ENCODE measurements around the gene CDH4.

CDH4 gene

DNA sequence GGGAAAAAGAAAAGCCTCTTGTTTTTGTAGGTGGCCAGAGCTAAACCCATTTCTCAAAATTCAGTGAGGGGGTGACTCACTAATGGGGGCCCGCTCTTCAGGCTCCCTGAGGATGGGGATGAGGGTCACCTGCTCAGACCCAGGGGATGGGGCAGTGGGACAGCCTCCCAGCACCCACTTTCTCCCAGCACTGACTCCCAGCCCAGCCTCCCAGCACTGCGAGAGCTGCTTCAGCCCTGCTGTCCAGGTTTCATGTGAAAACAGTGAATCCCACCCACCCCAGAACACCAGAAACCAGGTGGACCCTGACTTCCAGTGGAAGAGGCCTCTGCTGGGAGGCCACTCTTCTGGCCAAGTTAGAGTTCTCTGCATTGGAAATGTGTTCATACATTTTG lies 362.6 kb downstream of the CDH4 start:
- no peak for DNase-seq

DNA sequence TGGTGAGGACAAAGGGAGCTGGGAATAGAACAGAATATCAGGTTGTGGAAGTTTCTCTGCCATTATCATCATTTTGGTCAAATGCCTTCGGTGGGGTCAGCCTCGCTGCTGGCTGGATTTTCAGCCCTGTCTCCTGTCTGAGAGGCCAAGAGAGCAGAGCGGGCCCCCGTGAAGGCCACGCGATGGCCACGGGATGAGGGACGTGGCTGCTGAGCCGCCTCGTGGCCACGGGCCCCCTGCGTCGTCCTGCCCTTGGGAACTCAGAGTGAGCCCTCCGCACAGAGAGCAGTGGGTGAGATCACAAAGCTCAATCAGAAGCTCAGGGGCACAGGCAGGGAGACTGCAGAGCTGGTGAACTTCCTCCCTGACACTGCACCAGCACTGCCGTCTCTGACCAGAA lies 363.7 kb downstream of the CDH4 start:
- DNase-seq: no peak

DNA sequence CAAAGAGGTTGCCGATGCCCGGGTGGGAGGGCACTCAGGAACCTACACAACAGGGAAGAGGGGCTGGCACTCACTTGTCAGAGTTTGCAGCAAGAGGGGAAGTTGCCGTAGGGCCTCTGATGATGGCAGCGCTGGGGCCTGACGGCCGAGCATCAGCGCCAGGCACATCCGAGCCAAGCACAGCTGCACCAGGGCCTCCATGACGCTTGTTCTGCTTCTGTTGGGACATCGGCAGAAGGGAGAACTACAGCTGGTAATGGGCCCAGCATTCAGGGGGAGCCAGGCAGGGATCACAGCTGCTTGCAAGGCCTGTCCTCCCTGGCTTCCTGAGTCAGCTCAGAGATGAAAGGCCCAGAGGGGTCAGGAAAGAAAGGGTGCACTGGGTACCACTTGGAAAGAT lies 367.7 kb downstream of the CDH4 start:
- DNase-seq: no peak

DNA sequence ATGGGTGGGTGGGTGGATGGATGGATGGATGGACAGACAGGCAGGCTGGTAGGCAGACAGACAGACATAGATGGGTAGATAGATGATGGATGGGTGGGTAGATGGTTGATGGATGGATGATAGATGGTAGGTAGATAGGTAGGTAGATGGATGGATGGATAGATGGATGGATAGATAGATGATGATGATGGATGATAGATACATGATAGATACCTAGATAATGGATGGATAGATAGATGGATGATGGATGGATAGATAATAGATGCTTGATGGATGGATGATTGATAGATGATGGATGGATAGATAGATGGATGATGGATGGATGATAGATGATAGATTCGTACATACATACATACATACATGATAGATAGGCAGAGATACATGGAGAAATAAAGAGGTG lies 368.1 kb downstream of the CDH4 start:
- DNase-seq: no peak

DNA sequence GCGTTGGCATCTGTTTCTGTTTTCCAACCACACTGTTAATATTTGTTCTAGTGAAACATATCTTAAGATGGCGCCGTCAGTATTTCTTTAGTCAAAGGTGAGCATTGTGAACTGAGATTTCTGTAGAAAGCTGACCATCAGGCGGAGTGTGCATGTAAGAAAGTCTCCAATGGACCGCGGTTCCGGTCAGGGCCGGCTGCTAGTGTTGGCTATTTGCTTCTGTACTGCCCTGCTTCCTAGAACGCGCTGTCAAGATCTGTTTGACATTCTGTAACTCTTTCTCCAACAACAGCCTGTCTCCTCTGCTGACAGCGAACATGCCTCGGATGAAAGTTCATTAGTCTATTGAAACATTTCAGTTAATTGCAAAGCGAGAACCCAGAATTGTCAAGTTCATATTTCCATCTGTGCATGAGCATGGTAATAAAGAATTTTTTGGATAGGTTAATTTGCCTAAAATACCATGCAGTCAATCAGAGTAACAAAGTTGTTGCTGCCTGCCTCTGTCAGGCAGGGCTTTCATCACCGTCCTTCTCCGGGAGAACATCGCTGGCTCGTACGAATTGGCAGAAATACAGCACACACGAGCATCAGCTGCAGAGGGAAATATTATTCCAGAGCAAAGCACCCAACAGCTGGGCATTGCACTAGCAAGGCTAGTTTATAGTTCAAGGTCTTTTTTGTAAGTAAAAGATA lies 369.1 kb downstream of the CDH4 start:
- no peak for DNase-seq

DNA sequence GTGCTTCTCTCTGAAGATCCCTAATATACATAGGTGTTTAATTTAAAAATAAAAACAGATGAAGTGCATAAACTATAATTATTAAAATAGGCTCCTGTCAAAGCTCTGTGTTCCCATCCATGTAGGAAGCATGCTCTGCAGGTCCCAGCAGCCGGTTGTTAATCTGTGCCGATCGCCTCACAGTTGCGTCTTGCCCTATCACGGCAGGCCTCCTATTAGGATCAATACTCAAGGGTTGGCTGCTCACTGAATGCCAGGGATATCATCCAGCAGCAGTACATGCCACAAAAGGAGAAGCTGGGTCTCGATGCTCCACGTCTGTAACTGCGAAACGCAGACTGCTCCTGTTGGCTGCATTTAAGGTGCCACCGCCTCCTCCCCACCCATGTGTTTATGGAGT lies 369.8 kb downstream of the CDH4 start:
- DNase-seq: no peak

DNA sequence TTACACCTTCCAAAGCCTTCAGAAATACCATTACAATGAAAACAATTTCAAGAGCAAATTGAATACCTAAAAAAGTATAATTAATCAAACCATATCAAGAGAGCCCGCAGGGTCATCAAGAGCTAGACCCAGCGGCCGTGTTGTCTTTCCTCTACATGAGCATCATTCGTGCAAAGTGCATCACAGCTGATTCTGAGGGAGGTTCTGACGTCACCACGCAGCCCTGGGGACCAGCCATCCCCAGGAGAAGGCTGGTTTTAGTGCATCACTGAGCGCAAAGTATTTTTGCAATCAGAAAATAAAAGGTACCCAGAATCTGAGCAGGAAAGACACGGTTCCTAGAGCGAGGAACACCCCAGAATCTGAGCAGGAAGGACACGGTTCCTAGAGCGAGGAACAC lies 371.4 kb downstream of the CDH4 start:
- DNase-seq: no peak

DNA sequence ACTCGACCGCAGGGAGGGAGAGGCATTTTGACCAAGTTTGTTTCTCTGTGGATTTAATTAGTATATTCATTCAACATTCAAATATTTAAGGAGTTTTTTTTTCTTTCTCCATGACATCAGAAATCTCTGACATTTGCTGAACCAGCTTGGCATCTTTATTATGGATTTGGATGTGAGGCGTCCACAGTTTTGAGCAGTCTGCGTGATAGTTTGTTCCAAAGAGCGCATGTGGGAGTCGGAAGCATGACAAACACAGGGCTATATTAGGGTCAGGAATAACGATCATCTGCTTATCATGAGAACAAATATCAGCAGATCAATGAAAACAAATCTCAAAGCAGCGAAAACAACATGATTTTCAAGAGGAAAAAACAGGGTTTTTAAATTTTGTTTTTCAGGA lies 373.2 kb downstream of the CDH4 start:
- DNase-seq: no peak

DNA sequence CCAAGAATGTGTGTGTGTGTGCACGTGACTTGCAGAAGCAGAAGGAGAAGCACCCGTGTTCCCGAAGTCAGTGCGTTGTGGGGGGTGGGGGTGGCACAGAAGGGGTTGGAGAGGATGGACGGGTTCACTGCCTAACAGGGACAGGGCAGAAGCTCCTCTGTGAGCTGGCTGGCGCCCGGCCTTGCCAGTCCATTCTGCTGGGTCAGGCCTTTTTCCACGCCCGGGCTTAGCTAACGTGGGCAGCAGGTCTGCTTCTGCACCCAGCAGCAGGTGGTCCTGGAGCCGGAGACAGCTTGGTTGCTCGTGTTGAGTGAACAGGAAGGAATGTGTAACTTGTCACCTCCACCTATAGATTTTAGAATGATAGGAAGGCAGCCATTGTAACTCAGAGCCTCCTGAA lies 374.4 kb downstream of the CDH4 start:
- no peak for DNase-seq

DNA sequence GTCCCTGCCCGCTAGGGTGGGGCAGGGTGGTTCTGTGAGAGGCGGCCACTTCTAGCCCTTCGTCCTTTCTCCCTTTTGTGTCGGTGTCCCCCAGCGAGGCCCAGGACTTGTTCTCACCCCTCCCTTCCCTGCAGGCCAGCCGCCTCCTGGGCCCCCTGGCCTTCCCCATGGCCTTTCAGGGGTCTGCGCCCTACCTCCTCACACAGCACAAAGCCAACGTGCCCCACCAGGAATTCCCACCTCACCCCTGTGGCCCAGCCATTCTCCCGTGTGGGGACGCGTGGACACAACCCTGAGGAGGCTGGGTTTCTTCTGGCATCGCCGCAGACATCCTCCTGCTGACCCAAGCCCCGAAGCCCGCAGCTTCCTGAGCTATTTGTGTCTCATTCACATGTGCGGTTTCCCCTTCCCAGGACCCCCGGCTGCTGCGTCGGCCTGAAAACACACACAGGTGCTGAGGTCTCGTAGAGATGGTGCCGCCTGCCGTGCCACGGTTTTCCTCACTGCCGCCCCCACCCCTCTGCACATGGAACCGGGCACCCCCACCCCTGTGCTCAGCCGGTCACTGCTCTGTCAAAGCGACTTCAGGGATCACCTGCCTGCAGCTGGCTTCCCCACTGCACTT lies 375.8 kb downstream of the CDH4 start:
- no peak for DNase-seq

DNA sequence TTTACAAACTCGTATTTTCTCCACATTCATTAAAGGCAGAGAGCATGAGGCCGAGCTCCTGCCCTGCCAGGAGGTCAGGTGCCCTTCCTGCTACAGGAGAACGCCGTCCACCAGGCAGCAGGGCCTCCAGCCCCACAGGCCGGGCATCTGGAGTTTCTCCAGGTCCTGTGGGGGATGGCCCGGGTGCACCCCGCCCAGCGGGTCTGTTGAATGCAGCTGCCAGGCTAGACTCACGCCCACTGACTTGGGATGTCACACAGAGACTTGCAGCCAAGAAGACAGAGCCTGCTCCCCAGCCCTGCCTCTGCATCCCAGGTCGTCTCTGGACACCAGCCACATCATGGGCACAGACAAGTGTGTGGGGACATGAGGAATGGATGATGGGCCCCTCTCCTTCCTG lies 376.4 kb downstream of the CDH4 start:
- no peak for DNase-seq

DNA sequence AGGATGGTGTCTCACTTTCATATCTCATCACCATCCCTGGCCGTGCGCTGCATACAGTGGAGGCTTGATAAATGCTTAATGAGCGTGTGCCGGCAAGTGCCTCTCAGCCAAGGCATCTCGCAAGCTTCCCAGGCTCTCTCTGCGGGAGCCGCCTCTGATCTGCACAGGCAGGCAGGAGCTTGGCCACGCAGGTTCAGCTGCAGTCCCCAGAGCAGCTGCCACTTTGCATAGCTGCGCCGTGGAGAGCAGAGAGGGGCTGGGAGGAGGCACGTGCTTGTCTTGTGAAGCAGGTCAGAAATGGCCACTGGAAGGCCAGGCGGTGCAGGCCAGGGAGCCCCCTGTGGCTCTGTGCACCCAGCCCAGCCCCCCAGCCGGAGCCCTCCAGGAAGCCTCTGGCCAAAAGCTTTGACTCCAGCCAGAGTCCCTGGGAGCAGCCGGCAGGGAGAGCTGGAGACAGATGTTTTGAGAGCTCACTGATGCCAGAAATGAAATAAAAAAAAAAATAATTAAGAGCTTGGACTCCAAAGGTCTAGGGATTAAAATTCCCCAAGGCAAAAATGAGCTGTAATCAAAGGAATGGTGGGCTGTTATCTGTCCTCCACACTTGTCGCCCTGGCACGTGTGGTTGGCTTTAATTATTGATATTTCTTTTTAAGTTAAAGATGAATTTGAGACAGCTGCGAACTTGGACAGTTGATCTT lies 377.0 kb downstream of the CDH4 start:
- no peak for DNase-seq

DNA sequence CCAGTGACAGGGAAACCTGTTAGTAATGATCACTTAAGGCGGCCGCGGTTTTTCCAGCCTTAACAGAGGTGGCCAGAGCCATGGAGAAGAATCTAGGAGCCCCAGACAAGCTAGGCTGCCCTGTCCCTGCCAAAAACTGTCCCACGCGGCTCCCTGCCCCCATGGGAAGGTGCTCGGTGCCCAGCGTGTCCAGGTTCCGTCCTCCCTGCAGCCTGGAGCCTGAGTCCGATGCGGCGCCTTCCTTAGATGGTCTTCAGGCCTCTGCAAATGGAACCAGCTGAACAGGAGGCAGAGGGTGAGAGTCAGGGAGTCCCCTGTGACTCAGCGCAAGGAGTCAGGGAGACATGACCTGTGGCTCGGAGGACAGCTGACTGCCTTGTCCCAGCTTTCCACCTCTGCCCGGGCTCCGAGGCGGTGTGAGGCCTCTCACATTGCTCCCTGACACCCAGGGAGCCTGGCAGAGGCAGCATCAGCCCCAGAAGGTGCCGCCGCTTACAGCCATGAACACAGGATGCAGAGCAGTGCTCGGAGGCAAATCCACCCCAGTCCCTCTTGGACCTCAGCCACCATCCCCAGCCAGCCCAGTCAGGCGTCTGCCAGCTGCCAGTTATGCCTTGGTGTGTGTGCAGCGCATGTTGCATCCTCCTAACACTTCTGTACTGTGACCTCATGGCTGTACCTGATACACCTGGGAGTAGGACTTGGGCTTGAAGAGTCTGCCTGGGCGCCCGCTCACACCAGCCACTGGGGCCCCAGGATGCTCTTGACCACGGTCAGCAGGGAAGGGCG lies 377.7 kb downstream of the CDH4 start:
- DNase-seq: no peak

DNA sequence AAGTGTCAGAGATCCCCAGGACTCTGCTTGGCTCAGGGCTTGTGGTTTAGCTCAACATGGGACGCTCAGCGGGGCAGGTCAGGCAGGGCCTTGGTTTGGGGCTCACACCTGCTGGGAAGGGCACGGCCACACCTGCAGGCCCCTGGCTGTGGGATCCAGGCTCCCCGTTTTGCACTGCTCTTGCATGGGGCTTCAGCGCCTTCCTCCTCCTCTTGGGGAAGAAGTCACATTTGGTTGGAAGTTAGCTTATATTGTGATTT lies 378.3 kb downstream of the CDH4 start:
- DNase-seq: no peak

DNA sequence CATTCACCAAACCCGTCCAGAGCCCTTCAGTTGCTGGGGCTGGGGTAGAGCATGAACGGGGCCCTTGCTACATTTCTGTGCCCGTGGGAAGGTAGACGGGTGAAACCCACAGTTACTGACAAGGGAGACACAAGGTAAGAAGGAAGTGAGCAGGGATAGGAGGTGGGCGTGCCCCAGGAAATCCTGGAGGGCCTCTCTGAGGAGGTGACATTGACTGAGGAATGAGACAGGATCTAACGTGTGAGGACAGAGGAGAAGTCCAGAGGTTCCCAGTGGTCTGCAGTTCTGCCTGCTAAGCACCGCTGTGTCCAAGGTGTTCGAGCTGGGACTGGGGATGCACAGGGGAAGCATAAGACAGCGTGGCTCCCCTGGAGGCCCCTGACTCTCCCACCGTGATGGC lies 378.8 kb downstream of the CDH4 start:
- no peak for DNase-seq

DNA sequence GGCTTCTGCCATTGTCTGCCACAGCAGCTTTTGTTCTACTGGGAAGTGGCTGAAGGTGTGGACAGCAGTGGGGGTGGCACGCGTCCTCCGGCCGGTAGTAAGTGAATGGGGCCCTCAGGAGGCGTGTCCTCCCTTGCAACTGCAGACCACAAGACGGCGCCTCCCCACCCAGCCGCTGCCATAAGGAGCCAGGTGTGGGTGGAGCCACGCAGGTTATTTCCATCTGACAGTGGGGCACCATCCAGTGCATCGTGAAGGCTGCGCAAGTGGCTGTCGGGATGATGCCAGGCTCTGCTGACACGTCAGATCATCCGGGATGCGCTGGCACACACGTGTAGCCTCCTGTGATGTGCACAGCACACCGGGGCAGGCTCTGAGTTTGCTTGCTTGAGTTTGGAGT lies 379.7 kb downstream of the CDH4 start:
- DNase-seq: no peak

DNA sequence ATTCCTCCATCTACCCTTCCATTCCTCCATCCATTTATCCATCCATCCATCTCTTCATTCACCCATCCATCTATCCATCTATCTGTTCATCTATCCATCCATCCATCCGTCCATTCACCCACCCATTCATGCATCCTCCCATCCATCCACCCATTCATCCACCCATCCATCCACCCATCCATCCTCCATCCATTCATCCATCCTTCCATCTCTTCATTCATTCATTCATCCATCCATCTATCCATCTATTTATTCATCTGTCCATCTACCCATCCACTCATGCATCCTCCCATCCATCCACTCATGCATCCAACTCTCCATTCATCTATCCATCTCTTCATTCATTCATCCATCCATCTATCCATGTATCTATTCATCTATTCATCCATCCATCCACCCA lies 380.9 kb downstream of the CDH4 start:
- no peak for DNase-seq

DNA sequence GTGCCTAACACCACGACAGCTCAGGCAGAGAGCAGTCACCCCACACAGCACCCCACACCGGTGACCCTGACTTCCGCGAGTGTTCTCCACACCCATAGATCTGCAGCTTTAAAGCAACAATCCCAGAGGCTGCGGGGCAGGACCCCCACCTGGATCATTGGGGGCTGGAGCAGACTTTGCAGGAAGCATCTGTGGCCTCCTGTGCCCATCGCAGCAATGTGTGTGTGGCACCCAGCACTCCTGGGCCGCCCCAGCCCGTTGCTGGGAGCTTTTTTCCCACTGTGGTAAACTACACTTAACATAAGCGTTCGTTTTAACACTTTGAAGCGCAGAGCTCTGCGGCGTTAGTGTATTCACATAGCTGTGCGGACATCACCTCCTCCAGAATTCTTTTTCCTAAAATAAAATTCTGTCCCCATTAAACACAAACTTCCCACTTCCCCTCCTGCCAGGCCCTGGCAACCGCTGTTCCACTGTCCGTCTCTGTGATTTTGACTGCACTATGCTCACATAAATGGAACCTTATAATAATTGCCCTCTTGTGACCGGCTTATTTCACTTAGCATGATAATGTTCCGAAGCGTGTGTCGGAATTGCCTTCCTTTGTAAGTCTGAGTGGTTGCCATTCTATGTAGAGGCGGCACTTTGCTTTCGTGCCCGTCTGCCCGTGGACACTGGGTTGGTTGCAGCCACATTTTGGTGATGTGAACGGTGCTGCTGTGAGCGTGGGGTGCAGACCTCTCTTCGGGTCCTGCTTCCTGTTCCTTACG lies 382.5 kb downstream of the CDH4 start:
- no peak for DNase-seq

DNA sequence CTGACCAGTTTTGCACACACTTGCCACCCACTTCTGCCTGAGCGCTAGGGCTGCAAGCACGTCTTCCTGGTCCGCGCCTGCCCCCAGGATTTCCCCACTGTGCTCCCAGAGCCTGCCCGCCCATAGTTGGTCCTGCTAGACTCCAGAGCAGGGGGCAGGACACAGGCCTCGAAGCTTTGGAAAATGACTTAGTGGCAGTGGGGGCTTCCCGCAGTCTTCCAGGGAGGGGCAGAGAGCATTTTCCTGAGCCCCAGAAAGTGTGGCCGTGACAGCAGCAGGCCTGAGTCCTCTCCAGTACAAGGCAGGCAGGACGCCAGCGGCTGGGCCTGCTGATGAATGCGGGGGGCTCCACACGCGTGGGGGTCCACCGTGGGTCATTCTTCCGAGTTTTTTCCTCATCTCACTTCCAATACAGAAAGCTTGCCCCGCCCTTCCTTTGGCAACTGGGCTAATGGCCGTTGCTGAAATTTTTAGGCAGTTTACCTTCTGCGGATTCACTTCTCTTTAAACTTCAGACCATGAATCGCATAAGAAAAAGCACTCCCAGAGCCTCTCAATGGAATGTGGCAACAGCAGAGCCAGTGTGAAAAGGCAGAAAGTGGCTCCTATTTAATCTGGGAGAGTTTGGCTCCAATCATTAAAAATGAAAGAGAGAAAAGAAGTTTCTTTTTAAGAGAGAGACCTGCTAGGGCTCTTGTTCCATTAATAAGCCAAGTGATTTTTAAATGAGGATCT lies 383.8 kb downstream of the CDH4 start:
- no peak for DNase-seq

DNA sequence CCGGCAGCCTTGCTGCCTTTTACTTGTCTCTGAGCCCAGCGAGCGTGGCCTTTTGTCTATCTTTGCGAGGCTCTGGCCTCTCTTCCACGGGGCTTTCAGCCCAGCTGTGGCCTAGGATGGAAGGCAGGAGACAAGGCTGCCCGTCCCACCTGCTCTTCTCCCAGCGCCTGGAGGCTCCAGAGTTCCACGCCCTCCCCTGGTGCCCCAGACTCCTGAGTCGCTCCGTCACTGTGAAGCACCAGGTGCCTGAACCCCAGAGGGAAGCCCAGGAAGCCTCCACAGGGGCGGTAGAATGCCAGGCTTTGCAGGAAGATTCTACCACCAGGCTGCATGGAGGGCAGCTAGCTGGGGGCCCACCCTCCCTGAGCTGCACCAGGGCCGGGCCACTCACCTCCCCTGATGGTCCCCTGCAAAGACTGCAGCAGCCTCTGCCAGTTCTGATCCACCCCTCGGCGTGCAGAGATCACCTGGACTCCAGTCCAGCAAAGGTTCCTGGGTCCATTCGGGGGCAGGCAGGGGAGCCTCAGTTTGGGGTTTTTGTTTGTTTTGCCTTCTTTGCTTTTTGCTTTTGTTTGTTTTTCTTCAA lies 384.6 kb downstream of the CDH4 start:
- no peak for DNase-seq

DNA sequence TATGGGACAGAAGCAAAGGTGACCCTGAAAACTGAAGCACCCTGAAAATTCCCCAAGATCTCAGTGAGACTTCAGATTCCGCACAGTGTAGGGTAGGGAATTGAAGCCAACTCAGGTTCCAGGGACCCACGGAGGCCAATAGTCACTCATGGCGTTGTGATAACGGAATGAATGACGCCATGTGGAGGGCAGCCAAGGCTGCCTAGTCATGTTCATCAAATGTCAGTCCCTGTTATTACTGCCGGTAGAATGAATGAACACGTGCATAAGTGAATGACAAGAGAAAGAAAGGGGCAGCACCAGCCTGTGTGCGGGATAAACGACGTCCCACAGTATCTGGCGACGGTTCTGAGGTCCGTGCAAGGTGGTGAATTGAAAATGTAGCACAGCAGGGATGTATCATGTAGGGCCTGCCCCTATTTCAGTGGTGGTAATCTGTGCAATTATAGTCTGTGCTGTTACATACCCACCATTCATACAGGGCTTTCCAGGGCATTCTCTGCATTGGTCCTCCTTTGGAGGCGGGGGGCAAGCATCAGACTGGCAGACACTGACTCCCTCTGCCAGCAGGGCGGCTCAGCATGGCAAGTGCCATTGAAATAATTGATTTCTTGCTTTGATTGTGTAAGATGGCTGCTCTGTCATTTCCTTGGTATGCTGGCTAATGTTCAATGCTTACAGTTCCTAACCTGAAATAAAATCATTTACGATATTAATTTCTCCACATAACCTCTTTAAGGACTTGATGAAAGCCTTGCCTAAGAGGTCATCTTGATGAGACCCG lies 386.9 kb downstream of the CDH4 start:
- DNase-seq: no peak

Data from CD4-positive, alpha-beta T cell treated with Interleukin-17A for 1 hour (primary cell).